ENCODE results near the gene FAT1. TPM values are rescaled to one million over a fixed set of nuclear protein-coding genes. Genes with fewer than 3 reads are reported as not detected.

The FAT1 gene
- polyA plus RNA-seq, 1 donor from 2014 or later, result 19.8 TPM

DNA sequence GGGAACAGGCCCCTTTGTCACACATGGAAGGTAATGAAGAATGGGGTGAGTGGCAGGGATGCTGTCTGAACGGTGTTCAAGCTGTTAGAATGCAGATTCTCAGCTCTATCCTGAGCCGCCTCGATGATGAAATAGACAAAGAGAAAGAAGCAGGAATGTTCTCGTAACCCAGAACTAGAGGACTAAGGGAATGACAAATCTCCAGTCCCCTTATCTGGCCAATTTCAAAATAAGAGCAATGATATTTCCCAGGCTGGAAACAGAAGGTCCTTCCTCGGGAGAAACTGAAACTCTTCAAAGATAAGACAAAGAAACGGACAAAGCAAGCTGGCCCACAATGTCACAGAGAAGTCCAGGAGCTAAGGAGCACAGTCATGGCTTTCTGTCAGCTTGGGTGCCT lies 138.7 kb downstream of the FAT1 start:
- Histone ChIP-seq H3K79me2 (replicated peaks; ENCODE audit: insufficient read depth, low read length) (no peaks in the 10 kb centered on the region), H3F3A (ENCODE audit: insufficient read depth, low read length, poor library complexity, severe bottlenecking) (no peaks in the 10 kb centered on the region), H4K20me1 (ENCODE audit: insufficient read depth) (no peaks in the 10 kb centered on the region), H3K4me2 (ENCODE audit: low read length) (no peak overlapping the region), H3K27me3 (ENCODE audit: insufficient read depth, low read depth, low read length) (no peaks in the 10 kb centered on the region), H3K36me3 (ENCODE audit: insufficient read depth, low read length) (no peaks in the 10 kb centered on the region), H3K9me3 (ENCODE audit: low read length) (no peaks in the 10 kb centered on the region), H3K9ac (ENCODE audit: low read length) (no peak overlapping the region), H3K4me3 (ENCODE audit: low read length) (no peak overlapping the region), H2AFZ (ENCODE audit: low read depth, low read length) (no peak overlapping the region), H3K27ac (ENCODE audit: low read length) (no peak overlapping the region), H3K9me2 (ENCODE audit: insufficient read depth, low read length) (no peaks in the 10 kb centered on the region)
- TF ChIP-seq, protein P1, sequence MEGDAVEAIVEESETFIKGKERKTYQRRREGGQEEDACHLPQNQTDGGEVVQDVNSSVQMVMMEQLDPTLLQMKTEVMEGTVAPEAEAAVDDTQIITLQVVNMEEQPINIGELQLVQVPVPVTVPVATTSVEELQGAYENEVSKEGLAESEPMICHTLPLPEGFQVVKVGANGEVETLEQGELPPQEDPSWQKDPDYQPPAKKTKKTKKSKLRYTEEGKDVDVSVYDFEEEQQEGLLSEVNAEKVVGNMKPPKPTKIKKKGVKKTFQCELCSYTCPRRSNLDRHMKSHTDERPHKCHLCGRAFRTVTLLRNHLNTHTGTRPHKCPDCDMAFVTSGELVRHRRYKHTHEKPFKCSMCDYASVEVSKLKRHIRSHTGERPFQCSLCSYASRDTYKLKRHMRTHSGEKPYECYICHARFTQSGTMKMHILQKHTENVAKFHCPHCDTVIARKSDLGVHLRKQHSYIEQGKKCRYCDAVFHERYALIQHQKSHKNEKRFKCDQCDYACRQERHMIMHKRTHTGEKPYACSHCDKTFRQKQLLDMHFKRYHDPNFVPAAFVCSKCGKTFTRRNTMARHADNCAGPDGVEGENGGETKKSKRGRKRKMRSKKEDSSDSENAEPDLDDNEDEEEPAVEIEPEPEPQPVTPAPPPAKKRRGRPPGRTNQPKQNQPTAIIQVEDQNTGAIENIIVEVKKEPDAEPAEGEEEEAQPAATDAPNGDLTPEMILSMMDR (IDR thresholded peaks at IDR 0.05; ENCODE audit: poor library complexity, severe bottlenecking), result no peak
- TF ChIP-seq POLR2AphosphoS5 (IDR thresholded peaks at IDR 0.05), result no peak
- TF ChIP-seq MXI1 (conservative IDR thresholded peaks at IDR 0.05; ENCODE audit: poor library complexity, severe bottlenecking), result no peak
- TF ChIP-seq EP300 (conservative IDR thresholded peaks at IDR 0.05; ENCODE audit: poor library complexity, severe bottlenecking), result no peak
- TF ChIP-seq EZH2 (IDR thresholded peaks at IDR 0.05; ENCODE audit: borderline replicate concordance, insufficient read depth, low read length, poor library complexity, severe bottlenecking), result no peak
- no peak for TF ChIP-seq RAD21 (conservative IDR thresholded peaks at IDR 0.05)
- no peak for TF ChIP-seq SMC3 (conservative IDR thresholded peaks at IDR 0.05; ENCODE audit: poor library complexity)
- TF ChIP-seq TAF1 (IDR thresholded peaks at IDR 0.05; ENCODE audit: low read depth), result no peak
- TF ChIP-seq, protein P2, sequence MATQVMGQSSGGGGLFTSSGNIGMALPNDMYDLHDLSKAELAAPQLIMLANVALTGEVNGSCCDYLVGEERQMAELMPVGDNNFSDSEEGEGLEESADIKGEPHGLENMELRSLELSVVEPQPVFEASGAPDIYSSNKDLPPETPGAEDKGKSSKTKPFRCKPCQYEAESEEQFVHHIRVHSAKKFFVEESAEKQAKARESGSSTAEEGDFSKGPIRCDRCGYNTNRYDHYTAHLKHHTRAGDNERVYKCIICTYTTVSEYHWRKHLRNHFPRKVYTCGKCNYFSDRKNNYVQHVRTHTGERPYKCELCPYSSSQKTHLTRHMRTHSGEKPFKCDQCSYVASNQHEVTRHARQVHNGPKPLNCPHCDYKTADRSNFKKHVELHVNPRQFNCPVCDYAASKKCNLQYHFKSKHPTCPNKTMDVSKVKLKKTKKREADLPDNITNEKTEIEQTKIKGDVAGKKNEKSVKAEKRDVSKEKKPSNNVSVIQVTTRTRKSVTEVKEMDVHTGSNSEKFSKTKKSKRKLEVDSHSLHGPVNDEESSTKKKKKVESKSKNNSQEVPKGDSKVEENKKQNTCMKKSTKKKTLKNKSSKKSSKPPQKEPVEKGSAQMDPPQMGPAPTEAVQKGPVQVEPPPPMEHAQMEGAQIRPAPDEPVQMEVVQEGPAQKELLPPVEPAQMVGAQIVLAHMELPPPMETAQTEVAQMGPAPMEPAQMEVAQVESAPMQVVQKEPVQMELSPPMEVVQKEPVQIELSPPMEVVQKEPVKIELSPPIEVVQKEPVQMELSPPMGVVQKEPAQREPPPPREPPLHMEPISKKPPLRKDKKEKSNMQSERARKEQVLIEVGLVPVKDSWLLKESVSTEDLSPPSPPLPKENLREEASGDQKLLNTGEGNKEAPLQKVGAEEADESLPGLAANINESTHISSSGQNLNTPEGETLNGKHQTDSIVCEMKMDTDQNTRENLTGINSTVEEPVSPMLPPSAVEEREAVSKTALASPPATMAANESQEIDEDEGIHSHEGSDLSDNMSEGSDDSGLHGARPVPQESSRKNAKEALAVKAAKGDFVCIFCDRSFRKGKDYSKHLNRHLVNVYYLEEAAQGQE (IDR thresholded peaks at IDR 0.05; ENCODE audit: borderline replicate concordance), result no peak

DNA sequence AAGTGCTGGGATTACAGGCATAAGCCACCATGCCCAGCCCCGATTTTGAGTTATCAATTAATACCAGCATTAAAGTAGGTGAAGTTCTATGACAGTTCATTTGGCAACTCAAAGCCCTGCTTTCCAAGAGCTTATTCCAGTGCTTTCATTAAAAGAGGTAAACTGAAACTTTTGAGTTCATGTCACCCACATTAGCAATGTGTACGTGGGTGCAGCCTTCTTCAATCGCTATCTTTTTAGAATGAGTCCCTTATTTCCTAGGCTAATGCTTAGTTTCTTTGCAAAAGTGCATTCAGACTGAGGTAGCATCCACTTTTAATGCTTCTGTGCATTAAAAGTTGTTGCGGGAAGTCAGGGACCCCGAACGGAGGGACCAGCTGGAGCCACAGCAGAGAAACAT lies 142.2 kb downstream of the FAT1 start:
- no peak overlapping the region for H3K27ac ChIP-seq (ENCODE audit: low read length)
- no peaks in the 10 kb centered on the region for H4K20me1 ChIP-seq (ENCODE audit: insufficient read depth)
- no peaks in the 10 kb centered on the region for H3K9me2 ChIP-seq (ENCODE audit: insufficient read depth, low read length)
- no peaks in the 10 kb centered on the region for H3K9me3 ChIP-seq (ENCODE audit: low read length)
- H3K27me3 ChIP-seq (ENCODE audit: insufficient read depth, low read depth, low read length), result no peaks in the 10 kb centered on the region
- H3K36me3 ChIP-seq (ENCODE audit: insufficient read depth, low read length), result no peaks in the 10 kb centered on the region
- no peak overlapping the region for H2AFZ ChIP-seq (ENCODE audit: low read depth, low read length)
- no peak overlapping the region for H3K4me3 ChIP-seq (ENCODE audit: low read length)
- H3K4me2 ChIP-seq (ENCODE audit: low read length), result no peak overlapping the region
- H3K79me2 ChIP-seq (replicated peaks; ENCODE audit: insufficient read depth, low read length), result no peaks in the 10 kb centered on the region
- H3K9ac ChIP-seq (ENCODE audit: low read length), result no peak overlapping the region
- H3F3A ChIP-seq (ENCODE audit: insufficient read depth, low read length, poor library complexity, severe bottlenecking), result no peaks in the 10 kb centered on the region
- TF ChIP-seq MXI1 (conservative IDR thresholded peaks at IDR 0.05; ENCODE audit: poor library complexity, severe bottlenecking) (no peak), EP300 (conservative IDR thresholded peaks at IDR 0.05; ENCODE audit: poor library complexity, severe bottlenecking) (no peak), SMC3 (conservative IDR thresholded peaks at IDR 0.05; ENCODE audit: poor library complexity) (no peak), POLR2AphosphoS5 (IDR thresholded peaks at IDR 0.05) (no peak), EZH2 (IDR thresholded peaks at IDR 0.05; ENCODE audit: borderline replicate concordance, insufficient read depth, low read length, poor library complexity, severe bottlenecking) (no peak), RAD21 (conservative IDR thresholded peaks at IDR 0.05) (no peak), TAF1 (IDR thresholded peaks at IDR 0.05; ENCODE audit: low read depth) (no peak)
- TF ChIP-seq, protein P1 (IDR thresholded peaks at IDR 0.05; ENCODE audit: poor library complexity, severe bottlenecking), result no peak
- TF ChIP-seq, protein P2 (IDR thresholded peaks at IDR 0.05; ENCODE audit: borderline replicate concordance), result no peak

All from neural cell (in vitro differentiated cells).